ENCODE data around the gene CMIP. TPM values are rescaled to one million over a fixed set of nuclear protein-coding genes. Genes with fewer than 3 reads are reported as not detected.

The CMIP gene
- total RNA-seq, 1 experiment from 2014 or later, result 48.2 TPM

GRCh38 chr16:81449241-81449640 is 4.6 kb downstream of the CMIP start:
- H4K91ac ChIP-seq (ENCODE audit: insufficient read length, low read depth, low read length), result no peak overlapping the region
- H3K4me1 Mint-ChIP-seq, result peaks cover 68 to 74% of the 10 kb centered on the region in 2 experiments

More at GRCh38 chr16:81449241-81449640, 4.6 kb downstream of the CMIP start:
- peaks cover 60% of the 10 kb centered on the region; the same call in 1 of the 2 replicates for H3K79me2 ChIP-seq (ENCODE audit: insufficient read depth, low read length)
- no peak overlapping the region for H3T11ph ChIP-seq (ENCODE audit: low read length)
- no peaks in the 10 kb centered on the region for H4K20me1 ChIP-seq (ENCODE audit: control insufficient read depth, insufficient read depth, insufficient read length)
- H4K8ac ChIP-seq (replicated peaks; ENCODE audit: insufficient read length, low read depth, low read length), result no peak overlapping the region
- no peak overlapping the region for H2BK15ac ChIP-seq (ENCODE audit: low read depth, low read length)
- H3K14ac ChIP-seq (ENCODE audit: insufficient read depth, low read length), result no peak overlapping the region
- H3K27me3 ChIP-seq (ENCODE audit: insufficient read depth, low read length), result no peaks in the 10 kb centered on the region
- no peak overlapping the region for H3K23ac ChIP-seq (ENCODE audit: insufficient read length, low read depth, low read length)
- H3K27ac ChIP-seq (ENCODE audit: insufficient read length, low read depth, low read length), result no peak overlapping the region
- no peak for TF ChIP-seq CTCF (conservative IDR thresholded peaks at IDR 0.05)
- no peak overlapping the region for H2BK120ac ChIP-seq (ENCODE audit: low read depth, low read length, poor library complexity, severe bottlenecking)
- no peak overlapping the region for H3K56ac ChIP-seq (ENCODE audit: insufficient read length, low read depth, low read length)
- Mint-ChIP-seq H3K4me3 (no peak overlapping the region; a peak in 1 of 5 replicates), H3K27me3 (ENCODE audit: low read depth) (no peaks in the 10 kb centered on the region), H3K9me3 (no peaks in the 10 kb centered on the region), H3K27ac (no peak overlapping the region), H3K36me3 (ENCODE audit: insufficient read depth in 1 of 3, low read depth in 3 of 3) (peaks cover 0 to 12% (median 8%) of the 10 kb centered on the region in 3 experiments; a peak in 3 of 7 replicates)
- H2AK5ac ChIP-seq (ENCODE audit: insufficient read length, low read length), result no peak overlapping the region
- no peak overlapping the region for H2AFZ ChIP-seq (ENCODE audit: low read length)
- WGBS (ENCODE audit: extremely low coverage, insufficient read length, low lambda C conversion rate), result no CpG with 5 or more reads among the region's 2 CpGs
- DNase-seq, result no peak
- no peak overlapping the region for H2BK20ac ChIP-seq (ENCODE audit: low read depth, low read length, poor library complexity, severe bottlenecking)
- no peak overlapping the region for H2BK12ac ChIP-seq (ENCODE audit: insufficient read length, low read depth, low read length)
- H2BK5ac ChIP-seq (ENCODE audit: insufficient read length, low read length), result no peak overlapping the region
- peaks cover 13% of the 10 kb centered on the region for H3K23me2 ChIP-seq (ENCODE audit: insufficient read length, low read depth, low read length, poor library complexity, severe bottlenecking)
- H4K5ac ChIP-seq (ENCODE audit: insufficient read length, low read depth, low read length), result no peak overlapping the region
- H3K4ac ChIP-seq (ENCODE audit: low read depth, low read length), result no peak overlapping the region
- no peak overlapping the region for H3K4me2 ChIP-seq (ENCODE audit: insufficient read depth, insufficient read length, low read length)
- H3K4me1 ChIP-seq (ENCODE audit: insufficient read depth, low read length), result peaks cover 12% of the 10 kb centered on the region; the same call in 1 of the 2 replicates
- H3K79me1 ChIP-seq (ENCODE audit: insufficient read depth, low read depth, low read length, poor library complexity, severe bottlenecking), result peaks cover 5% of the 10 kb centered on the region
- H3K18ac ChIP-seq (ENCODE audit: insufficient read length, low read depth, low read length), result no peak overlapping the region
- no peaks in the 10 kb centered on the region for H3K9me3 ChIP-seq (ENCODE audit: control insufficient read depth, low read depth, low read length)
- H3K9ac ChIP-seq (ENCODE audit: extremely low read depth, insufficient read length, low read length), result no peak overlapping the region

Data from H9 (cell line).